Breast epithelium (tissue), 4 donors: ENCODE results near the gene CLEC11A. TPM values are rescaled to one million over a fixed set of nuclear protein-coding genes. Genes with fewer than 3 reads are reported as not detected.

Experiments used
- DNase-seq, 2 donors: peaks; one replicate each; pipeline ENCODE4 v3.0.0-alpha.2; 2019; ENCODE audit warnings: low spot score in 2 of 2
- H3K27ac ChIP-seq, 2 donors: fragments of 200-600 bp; sonication (generic) in 1 of 2; one replicate each; pipeline ENCODE4 v1.5.1; 2016 to 2019; ENCODE audit warnings: mild to moderate bottlenecking in 1 of 2
- H3K27me3 ChIP-seq, 2 donors: fragments of 200-600 bp; sonication (generic) in 1 of 2; one replicate each; pipeline versions ENCODE4 v1.5.1 to v1.6.0; 2017 to 2019; ENCODE audit warnings: control low read depth in 1 of 2, mild to moderate bottlenecking in 1 of 2
- H3K36me3 ChIP-seq: fragments of 200-600 bp; one replicate; pipeline ENCODE4 v1.5.1; 2019
- H3K4me1 ChIP-seq, 2 donors: fragments of 200-600 bp; sonication (generic); one replicate each; pipeline ENCODE4 v1.5.1; 2016 to 2019; ENCODE audit warnings: control low read depth in 1 of 2
- H3K4me3 ChIP-seq, 3 donors: fragments of 200-600 bp; sonication (generic); 1 replicate in 2 of 3; 2 replicates in 1 of 3; pipeline ENCODE4 v1.5.1; 2016 to 2019; ENCODE audit warnings: mild to moderate bottlenecking in 3 of 3, moderate library complexity in 2 of 3
- H3K9me3 ChIP-seq, 2 donors: fragments of 200-600 bp; sonication (generic) in 1 of 2; one replicate each; pipeline ENCODE4 v1.5.1; 2016 to 2019; ENCODE audit warnings: control low read depth in 1 of 2
- CTCF ChIP-seq, 3 donors: fragments of 450-650 bp; IDR thresholded peaks; one replicate each; pipeline ENCODE4 v1.5.1; 2016 to 2017; ENCODE audit warnings: antibody characterized with exemption in 3 of 3, mild to moderate bottlenecking in 3 of 3, moderate library complexity in 3 of 3
- POLR2A ChIP-seq: fragments of 450-650 bp; IDR thresholded peaks from one replicate; pipeline ENCODE4 v1.6.1; 2016; ENCODE audit warnings: antibody characterized with exemption, mild to moderate bottlenecking, moderate library complexity
- POLR2AphosphoS5 ChIP-seq, 3 donors: sonication (generic); formaldehyde crosslinking; IDR thresholded peaks; one replicate each; pipeline ENCODE4 v1.6.1; 2017; ENCODE audit warnings: antibody characterized with exemption in 3 of 3
- intact Hi-C: fragments of 100-400 bp; cut with DNase I; formaldehyde crosslinking; loops from one replicate; pipeline ENCODE4 v1.15.1; 2023; ENCODE audit warnings: low total_unique reads
- total RNA-seq, 3 donors: library from RNA; depleted of rRNA; stranded (reverse); fragments of >200 nt; gene quantifications; one replicate each; pipeline ENCODE4 v1.1.0, GENCODE V29; 2016

The CLEC11A gene
- total RNA-seq, 3 donors from 2014 or later, result 16.4 to 24.3 (median 20.6) TPM

- no peaks in the 10 kb centered on the region for H3K36me3 ChIP-seq
- H3K27me3 ChIP-seq, result no peaks in the 10 kb centered on the region
- DNase-seq, result peak; percentile 99
- intact Hi-C loops, result no loop called here
- H3K4me1 ChIP-seq, result no peaks in the 10 kb centered on the region
- peak; percentile 55 to 78 (median 74) for TF ChIP-seq POLR2AphosphoS5 (IDR thresholded peaks at IDR 0.05)
- no peak for TF ChIP-seq POLR2A
- peak; percentile 75 to 89 (median 75) for TF ChIP-seq CTCF (IDR thresholded peaks at IDR 0.05)
- H3K4me3 ChIP-seq, result peak overlapping the region; percentile 62 to 85 (median 85)
- H3K9me3 ChIP-seq, result no peaks in the 10 kb centered on the region
- peak overlapping the region; percentile 83 to 89 for H3K27ac ChIP-seq
These were observed 1.5 kb downstream of the CLEC11A start for GRCh38 chr19:50724522-50725217.

GRCh38 chr19:50725218-50725910 lies 2.2 kb downstream of the CLEC11A start:
- Histone ChIP-seq H3K4me1 (no peaks in the 10 kb centered on the region), H3K9me3 (no peaks in the 10 kb centered on the region), H3K4me3 (peak overlapping the region; percentile 62 to 85 (median 85)), H3K27ac (peak overlapping the region; percentile 83 to 89), H3K27me3 (no peaks in the 10 kb centered on the region), H3K36me3 (no peaks in the 10 kb centered on the region)
- TF ChIP-seq POLR2AphosphoS5 (IDR thresholded peaks at IDR 0.05) (no peak), CTCF (IDR thresholded peaks at IDR 0.05) (no peak), POLR2A (no peak)
- intact Hi-C loops, result no loop called here
- no peak for DNase-seq

GRCh38 chr19:50725911-50726230 lies 2.7 kb downstream of the CLEC11A start:
- Histone ChIP-seq H3K9me3 (no peaks in the 10 kb centered on the region), H3K4me1 (no peaks in the 10 kb centered on the region), H3K36me3 (no peaks in the 10 kb centered on the region), H3K4me3 (peak overlapping the region; percentile 62 to 85 (median 85)), H3K27me3 (no peaks in the 10 kb centered on the region), H3K27ac (peak overlapping the region in 1 of 2 donors; percentile 89)
- TF ChIP-seq POLR2A (no peak), POLR2AphosphoS5 (IDR thresholded peaks at IDR 0.05) (no peak), CTCF (IDR thresholded peaks at IDR 0.05) (no peak)
- no peak for DNase-seq
- intact Hi-C loops, result no loop called here

GRCh38 chr19:50728084-50728737 lies 5.0 kb downstream of the CLEC11A start:
- no peaks in the 10 kb centered on the region for H3K27me3 ChIP-seq
- no peaks in the 10 kb centered on the region for H3K36me3 ChIP-seq
- no peaks in the 10 kb centered on the region for H3K9me3 ChIP-seq
- H3K4me3 ChIP-seq, result peak overlapping the region in 2 of 3 donors; percentile 3 to 55
- H3K27ac ChIP-seq, result no peak overlapping the region
- intact Hi-C loops, result no loop called here
- DNase-seq, result peak; percentile 55 to 62
- TF ChIP-seq POLR2AphosphoS5 (IDR thresholded peaks at IDR 0.05), result no peak
- TF ChIP-seq POLR2A, result no peak
- no peak for TF ChIP-seq CTCF (IDR thresholded peaks at IDR 0.05)
- H3K4me1 ChIP-seq, result no peaks in the 10 kb centered on the region

- Histone ChIP-seq H3K36me3 (no peaks in the 10 kb centered on the region), H3K4me3 (no peak overlapping the region), H3K27me3 (no peaks in the 10 kb centered on the region), H3K27ac (no peak overlapping the region), H3K9me3 (no peaks in the 10 kb centered on the region), H3K4me1 (no peaks in the 10 kb centered on the region)
- intact Hi-C loops, result no loop called here
- TF ChIP-seq POLR2A (no peak), POLR2AphosphoS5 (IDR thresholded peaks at IDR 0.05) (no peak), CTCF (IDR thresholded peaks at IDR 0.05) (no peak)
- DNase-seq, result no peak
These were observed 6.7 kb downstream of the CLEC11A start for GRCh38 chr19:50729894-50730293.
